Activated CD8-positive, alpha-beta memory T cell treated with anti-CD3 and anti-CD28 coated beads, Interleukin-2, amount 50 U/mL, for 24 hours (primary cell): ENCODE results near the gene RAB17.

Experiments used
- DNase-seq: peaks from one replicate; pipeline ENCODE4 v3.0.0-alpha.2; 2020; ENCODE audit errors: extremely low read depth

RAB17 gene

DNA sequence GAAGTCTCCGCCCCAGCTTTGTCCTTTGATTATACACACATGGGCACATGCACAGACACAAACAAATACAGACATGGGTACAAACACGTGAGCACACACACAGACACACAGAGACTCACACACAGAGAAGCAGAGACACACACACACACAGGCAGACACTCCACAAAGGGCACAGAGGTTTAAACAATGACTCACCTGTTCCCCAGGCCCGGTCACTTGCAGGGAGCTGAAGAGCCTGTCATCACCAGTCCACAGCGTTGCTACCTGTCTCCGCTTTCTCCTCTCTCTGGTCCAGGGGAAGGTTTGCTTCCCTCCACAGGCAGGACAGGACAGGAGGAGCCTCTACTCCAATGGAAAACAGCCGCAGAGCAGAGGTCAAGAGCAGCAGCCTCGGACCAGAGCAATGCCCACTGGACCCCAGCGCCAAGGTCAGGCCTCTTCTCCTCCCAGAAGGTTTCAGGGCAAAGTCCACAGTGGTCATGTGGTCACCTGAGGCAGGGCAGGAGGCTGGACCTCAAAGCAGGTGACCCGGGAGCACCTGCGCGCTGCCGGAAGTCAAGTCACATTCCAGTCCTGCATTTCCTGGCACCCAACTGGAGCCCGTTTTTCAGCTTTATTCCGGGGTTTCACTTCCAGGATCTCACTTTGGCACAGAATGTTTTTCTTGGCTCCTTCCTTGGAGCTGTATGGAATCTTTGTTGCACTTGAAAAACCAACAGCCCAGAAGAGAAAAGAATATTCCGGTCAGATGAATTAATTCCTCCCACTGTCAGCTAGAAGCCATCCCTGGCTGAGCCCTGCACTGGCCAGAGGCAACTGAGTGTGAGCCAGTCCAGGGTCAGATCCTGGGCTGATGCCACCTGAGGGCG, at the start of gene RAB17:
Gene RAB17, minus strand, starts transcription at position 463 of the 869 bp plus-strand sequence. CDS start 4,580 bp downstream, outside the sequence.
- no peak for DNase-seq

DNA sequence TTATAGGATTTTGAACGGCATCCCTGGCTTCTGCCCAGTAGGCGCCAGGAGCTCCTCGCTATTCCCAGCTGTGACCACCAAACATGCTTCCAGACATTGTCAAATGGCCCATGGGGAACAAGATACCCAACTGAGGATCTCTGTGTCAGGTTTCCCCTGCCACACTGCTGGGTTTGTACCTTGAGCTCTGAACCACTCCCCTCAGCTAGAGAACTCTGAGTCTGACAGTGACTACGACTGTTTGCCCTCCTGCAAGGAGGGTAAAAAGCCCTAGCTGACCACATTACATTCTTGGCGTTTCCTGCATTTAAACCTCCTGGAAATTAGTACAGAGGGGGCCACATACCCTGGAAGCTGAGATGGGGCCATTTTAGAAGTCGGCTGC, 49.3 kb upstream of the RAB17 start:
- no peak for DNase-seq

DNA sequence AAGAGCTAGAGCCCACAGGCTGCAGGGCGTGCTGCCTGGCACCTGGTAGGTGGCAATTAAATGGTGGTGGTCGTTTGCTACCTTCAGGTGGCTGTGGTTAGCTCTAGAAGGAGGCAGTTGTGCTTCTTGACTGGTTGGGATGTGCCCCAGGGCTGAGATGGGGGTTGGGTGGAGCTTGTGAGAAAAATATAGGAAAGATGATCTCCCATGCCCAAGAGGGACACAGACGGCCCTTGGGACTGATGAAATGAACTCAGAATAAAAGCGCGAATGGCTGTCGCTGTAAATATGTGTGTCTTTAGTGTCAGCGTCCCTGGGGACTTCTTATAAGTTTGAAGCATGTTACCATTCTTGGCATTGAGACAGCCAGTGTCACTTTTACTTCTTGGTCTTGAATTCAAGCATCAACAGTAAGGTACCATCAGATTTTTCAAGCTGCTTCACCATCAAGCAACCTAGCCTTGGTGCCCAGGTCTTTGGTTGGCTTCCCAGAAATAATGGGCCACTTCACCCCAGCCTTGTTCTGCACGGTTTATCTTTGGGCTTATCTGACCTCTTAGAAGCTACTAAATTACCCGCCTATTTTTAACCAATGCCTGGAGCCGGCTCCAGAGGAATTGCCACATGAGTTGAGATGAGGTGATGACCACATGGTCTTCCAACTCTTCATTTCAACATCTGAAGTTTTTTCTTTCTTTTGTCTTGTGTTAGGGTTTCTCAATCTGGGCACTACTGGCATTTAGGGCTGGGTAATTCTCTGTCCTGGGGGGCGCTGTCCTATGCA, 48.7 kb upstream of the RAB17 start:
- DNase-seq = no peak

DNA sequence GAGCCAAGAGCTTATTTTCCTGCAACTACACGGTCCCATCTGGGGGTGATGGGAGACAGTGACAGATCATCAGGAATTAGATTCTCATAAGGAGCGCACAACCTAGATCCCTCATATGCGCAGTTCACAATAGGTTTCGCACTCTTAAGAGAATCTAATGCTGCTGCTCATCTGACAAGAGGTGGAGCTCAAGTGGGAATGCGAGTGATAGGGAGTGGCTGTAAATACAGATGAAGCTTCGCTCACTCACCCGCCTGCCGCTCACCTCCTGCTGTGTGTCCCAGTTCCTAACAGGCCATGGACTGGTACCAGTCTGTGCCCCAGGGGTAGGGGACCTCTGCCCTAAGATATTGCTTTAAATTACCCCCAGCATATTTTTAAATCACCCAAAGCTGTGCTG, 47.6 kb upstream of the RAB17 start:
- no peak for DNase-seq

DNA sequence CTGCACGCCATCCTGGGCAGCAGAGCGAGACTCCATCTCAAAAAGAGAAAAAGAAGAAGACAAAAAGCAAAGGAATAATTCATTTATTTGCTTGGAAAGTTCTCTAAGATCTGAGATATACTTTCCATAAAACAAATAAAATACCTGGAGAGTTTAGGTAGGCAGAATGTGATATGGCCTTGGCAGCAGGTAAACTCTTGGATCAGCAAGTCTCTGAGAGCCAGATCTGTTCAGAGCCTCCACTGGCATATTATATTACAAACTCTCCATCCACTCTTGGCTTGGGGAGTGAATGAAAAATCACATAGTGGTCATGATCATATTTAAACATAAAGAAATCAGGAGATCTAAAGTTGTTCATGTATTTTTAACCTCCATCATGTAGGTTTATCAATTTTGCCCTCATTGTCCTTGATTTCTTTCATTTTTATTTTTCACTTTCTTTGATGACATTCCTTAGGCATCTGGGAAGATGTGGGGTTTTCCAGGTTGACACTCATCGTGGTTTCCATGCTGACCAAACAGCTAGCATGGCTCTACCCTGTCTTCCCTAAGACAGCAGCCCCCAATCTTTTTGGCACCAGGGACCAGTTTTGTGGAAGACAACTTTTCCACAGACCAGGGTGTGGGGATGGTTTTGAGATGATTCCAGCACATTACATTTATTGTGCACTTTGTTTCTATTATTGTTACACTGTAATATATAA, 47.0 kb upstream of the RAB17 start:
- no peak for DNase-seq

DNA sequence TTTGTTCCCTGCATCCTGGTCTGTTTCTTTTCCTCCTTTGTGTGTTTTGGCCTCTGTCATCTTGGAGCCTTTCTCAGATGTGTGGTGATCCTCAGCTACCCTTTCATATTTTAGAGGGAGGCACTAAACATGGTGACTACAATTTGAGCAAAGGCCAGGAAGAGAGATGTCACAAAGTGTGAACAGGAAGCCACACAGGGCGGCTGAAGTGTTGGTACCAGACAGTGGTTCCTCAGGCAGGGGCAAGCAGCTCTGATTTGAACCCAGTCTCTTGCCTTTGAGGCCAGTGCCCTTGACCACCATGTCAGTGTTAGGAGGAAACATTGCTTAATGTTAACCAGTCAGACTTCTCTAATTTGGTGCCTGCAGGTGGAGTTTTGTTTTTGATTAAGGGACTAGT, 46.0 kb upstream of the RAB17 start:
- no peak for DNase-seq

- no peak for DNase-seq
These were observed 42.6 kb upstream of the RAB17 start for GRCh38 chr2:237633061-237633561.

DNA sequence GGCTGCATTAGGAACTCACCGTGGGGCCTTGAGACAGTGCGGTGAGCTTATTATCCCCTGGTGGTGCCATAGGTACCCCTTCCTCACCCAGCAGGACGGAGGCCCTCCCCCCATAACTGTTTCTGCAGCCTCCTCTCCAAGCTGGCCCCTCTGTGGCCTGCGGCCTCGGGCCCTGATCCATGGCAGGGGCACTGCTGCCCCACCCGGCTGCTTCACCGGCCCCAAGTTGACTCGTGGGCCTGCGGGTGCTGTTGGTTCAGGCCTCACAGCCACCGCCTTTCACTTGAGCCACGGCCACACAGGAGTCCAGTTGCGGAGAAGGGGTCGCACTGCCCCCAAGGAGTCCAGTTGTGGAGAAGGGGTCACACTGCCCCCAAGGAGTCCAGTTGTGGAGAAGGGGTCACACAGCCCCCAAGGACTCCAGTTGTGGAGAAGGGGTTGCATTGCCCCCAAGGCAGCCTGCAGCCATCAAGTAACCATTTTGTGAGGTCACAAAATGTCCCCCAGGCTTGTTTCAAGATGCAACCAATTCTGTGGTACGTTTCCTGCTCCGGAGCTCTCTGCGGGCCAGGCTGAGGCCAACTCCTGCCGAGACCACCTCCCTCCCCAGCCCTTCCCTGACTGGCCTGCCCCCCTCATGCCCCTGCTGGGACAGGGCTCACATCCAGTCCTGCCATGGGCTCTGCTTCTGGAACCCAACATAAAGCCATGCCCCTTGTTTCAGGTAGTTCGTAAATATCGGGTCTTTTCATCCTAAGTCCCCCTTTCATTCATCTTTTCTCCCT, 41.5 kb upstream of the RAB17 start:
- no peak for DNase-seq

DNA sequence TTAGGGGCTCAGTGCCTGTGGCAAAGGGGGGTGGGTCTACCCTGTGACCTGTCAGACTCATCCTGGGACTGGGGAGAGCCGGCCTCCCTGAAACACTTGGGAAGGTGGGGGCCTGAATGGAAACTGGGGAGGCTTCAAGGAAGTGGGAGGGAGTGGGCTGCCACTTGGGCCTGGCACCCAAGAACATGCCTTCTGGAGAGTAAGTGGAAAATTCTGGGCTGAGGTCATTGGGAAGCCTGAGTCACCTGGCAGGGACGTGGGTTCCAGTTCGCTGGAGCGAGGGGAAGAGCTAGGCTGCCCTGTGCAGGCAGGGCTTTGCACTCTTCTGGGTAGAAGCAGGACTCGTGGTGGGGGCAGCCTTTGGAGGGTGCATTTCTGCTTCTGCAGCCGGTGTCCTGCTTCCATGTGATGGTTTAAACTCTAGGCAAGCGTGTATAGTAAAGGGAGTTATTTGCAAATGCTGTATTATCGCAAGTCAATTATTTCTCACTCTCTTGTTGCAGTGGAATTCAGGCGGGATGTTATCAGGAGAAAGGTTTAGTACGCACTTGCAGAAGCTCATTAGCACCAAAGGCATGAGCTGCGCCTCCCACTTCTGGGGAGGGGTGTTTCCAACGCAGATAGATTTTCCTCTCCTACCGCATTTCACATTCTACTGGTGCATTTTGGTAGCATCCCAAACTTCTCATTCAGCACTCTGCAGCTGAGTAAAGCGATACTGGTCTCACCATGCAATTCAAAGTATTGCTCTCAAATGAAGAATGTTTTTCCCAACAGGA, 40.7 kb upstream of the RAB17 start:
- DNase-seq = no peak

DNA sequence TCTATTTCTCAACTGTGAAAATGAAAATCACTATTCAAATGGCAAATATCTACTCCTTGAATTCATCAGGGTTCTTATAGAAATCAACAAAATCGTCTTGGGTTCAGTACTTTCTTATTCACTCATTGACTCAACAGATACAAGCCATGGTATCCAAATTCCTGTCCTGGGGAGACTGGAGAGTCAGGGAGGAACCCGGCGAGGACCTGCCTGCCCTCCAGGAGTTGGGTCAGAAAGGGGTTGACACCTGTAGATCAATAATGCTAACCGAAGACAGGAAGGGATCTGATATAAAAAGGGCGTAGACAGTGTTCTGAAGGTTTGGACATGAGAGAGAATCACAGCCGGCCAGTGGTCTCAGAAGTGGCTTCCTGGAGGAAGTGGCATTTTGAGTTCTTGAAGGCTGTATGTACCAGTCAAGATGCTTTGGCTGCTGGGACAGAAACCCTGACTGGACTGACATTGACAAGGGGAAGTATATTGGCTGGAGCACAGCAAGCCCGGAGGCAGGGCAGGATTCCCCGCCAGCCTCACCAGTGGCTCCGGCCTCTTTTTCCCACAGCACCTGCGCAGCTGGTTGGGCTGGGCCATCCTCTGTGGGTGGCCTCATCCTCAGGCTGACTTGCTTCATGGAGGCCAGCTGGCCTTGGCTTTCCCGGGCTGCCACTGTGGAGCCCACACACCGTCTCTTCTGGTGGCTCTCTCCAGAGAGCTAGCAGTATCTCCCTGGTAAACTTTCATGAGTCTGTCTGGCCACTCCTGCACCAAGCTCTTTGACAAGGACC, 39.9 kb upstream of the RAB17 start:
- DNase-seq = no peak

DNA sequence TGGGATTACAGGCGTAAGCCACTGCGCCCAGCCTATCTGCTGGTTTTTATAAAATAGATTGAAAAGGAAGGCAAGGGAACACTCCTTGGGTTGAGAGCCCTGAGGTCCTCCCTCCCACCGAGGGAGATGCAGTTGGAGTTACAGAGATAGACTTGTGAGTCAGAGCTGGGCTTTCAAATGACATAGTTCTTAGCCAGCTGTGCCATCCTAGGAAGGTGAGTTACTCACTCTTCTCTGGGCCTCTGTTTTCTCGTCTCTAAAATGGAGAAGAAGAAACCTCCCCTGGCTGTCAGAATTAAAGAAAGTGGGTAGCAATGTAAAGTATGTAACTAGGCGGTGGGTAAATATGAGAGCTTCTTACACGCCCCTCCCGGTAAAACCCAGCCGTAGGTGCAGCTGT, 39.2 kb upstream of the RAB17 start:
- no peak for DNase-seq

DNA sequence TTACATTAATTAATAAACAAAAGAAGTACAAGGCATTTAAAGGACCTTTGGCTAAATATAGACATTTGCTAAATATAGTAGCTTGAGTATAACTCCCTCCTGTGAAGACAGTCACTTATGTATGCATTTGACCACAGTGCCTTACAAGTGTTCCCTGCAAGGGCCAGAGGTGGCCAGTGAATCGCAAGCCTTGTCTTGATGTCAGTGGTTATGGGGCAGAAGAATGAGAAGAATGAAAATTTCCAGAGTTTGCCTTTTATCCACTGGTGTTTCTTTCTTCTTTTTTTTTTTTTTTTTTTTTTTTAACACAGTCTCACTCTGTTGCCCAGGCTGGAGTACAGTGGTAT, 38.6 kb upstream of the RAB17 start:
- DNase-seq = no peak

DNA sequence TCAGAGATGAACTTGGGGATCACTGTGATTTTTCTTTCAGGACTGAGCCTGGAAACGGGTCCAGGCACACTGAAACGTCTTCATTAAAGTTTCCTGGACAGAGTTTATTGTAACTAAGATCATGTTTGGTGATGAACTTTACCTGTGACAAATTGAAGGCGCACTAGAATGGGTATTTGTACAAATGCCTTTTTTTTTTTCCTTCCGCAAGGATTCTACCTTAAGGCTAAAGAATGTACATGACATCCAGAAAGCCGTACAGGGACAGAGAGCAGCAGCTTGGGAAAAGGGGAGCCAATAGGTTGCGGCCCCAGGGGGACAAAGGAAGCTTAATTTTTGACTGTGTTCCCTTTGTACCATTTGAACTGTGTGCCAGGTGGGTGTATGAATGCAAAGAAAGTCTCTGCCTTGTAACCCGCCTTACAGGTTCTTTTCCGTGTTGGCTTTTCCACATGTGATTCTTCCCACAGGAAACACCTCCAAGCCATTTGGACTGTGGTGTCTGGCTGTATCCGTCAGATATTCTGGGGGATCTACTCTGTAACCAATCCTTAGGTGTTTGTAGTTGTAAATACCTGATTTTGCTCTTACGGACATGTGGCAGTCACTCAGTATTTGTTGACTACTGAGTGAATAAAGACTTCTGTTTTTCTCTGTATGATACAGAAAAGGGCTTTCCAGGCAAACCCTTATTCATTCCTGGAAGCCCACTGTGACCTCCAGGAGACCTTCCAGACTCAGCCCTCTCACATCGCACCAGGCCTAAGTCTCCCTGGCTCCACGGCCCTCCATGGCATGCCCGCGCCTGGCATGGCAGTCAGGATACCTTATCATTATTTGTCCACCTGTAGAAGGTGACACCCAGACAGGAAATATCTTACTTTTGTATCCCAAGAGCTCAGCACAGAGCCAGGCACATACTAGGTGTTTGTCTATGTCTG, 38.0 kb upstream of the RAB17 start:
- DNase-seq = no peak

- DNase-seq = no peak
These were observed 37.1 kb upstream of the RAB17 start, which contains the start of gene LRRFIP1 for GRCh38 chr2:237627441-237628246. Gene LRRFIP1 (plus strand): TSS chr2:237627587. CDS start chr2:237627645, 58 bp downstream.

- no peak for DNase-seq
These were observed 36.4 kb upstream of the RAB17 start for GRCh38 chr2:237626813-237627440.

DNA sequence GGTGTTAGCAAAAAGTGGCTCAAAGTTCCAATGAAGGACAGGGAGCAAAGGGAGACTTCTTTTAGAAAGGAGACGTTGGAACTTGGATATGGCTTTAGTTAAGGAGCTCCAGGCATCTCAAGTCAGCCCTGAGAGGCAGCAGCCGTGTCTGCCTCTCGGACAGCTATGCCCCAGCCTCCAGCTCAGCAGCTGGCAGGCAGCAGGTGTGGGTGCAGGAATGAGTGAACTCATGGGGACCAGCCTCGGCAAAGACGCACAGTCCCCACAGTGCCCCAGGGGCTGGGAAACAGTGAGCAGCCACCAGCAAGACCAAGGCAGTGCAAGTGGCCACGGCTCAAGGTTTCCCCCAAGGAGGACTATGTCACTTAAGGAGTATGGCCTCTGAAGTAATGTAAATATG, 35.2 kb upstream of the RAB17 start:
- no peak for DNase-seq

DNA sequence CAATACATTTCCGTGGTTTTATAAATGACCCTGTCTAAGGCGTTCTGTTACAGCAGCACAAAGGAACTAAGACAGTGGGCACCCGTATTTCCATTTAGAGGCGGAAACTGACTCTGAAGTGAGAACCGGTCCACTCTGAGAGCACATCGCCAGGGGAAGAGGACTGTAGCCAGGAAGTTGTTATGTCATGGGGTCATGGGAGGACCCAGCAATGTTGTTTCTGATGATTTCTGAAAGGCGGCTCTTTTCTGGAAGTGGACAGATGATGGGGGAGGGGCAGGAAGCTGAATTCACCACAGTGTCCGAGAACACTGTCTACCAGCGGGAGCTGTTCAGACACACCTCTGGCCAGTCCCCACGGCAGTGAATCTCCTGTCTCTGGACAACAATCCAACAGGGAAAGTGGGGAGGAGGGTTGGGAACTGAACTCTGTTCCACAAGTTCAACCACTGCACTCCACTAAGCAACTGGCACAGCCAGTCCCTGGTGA, 34.7 kb upstream of the RAB17 start:
- DNase-seq = no peak
